ENCODE measurements around the gene MST1R. TPM values are rescaled to one million over a fixed set of nuclear protein-coding genes. Genes with fewer than 3 reads are reported as not detected.
"Not testable (repeated sequence)": the region's sequence is repeated elsewhere in the genome, so short reads cannot be mapped to it uniquely, and the experiment has no call there.

The MST1R gene
- total RNA-seq, 4 donors from 2014 or later, result 29.7 to 62.5 (median 48.8) TPM

- intact Hi-C loops (cut with DNase I; ENCODE audit: low total_unique reads), result no loop called here
- TF ChIP-seq CTCF (IDR thresholded peaks at IDR 0.05) (no peak), POLR2A (IDR thresholded peaks at IDR 0.05) (no peak)
These were observed 4.9 kb upstream of the MST1R start for GRCh38 chr3:49908373-49909199.

GRCh38 chr3:49906073-49906743 is 2.5 kb upstream of the MST1R start:
- DNase-seq (ENCODE audit: low spot score in 2 of 2), result no peak
- no peak overlapping the region for H3K4me3 ChIP-seq (ENCODE audit: low read depth, poor library complexity, severe bottlenecking)
- intact Hi-C loops (cut with DNase I; ENCODE audit: low total_unique reads), result no loop called here
- TF ChIP-seq CTCF (IDR thresholded peaks at IDR 0.05), result no peak
- no peak for TF ChIP-seq POLR2A (IDR thresholded peaks at IDR 0.05)
- WGBS, 2 donors, result 7 to 13% methylated on average over 15 of the region's 15 CpGs

More at GRCh38 chr3:49908373-49909199, 4.9 kb upstream of the MST1R start:
- WGBS, 2 donors, result 92 to 93% methylated on average over 12 to 14 of the region's 14 CpGs
- no peak overlapping the region for H3K4me3 ChIP-seq (ENCODE audit: low read depth, poor library complexity, severe bottlenecking)
- DNase-seq (ENCODE audit: low spot score in 2 of 2), result no peak

GRCh38 chr3:49904448-49904847 is 775 bp upstream of the MST1R start:
- DNase-seq (ENCODE audit: low spot score in 2 of 2); intact Hi-C loops (cut with DNase I; ENCODE audit: low total_unique reads); H3K4me3 ChIP-seq (ENCODE audit: low read depth, poor library complexity, severe bottlenecking): not testable (repeated sequence)
- 94 to 96% methylated on average over 13 of the region's 13 CpGs for WGBS, 2 donors

GRCh38 chr3:49902511-49903345 is 945 bp downstream of the MST1R start:
- H3K4me3 ChIP-seq (ENCODE audit: low read depth, poor library complexity, severe bottlenecking), result peak overlapping the region; percentile 9
- 53 to 76% methylated on average over 36 to 37 of the region's 44 CpGs for WGBS, 2 donors
- intact Hi-C loops (cut with DNase I; ENCODE audit: low total_unique reads), result no loop called here
- no peak for TF ChIP-seq POLR2A (IDR thresholded peaks at IDR 0.05)
- TF ChIP-seq CTCF (IDR thresholded peaks at IDR 0.05), result no peak
- DNase-seq (ENCODE audit: low spot score in 2 of 2), result no peak

- no peak overlapping the region for H3K4me3 ChIP-seq (ENCODE audit: low read depth, poor library complexity, severe bottlenecking)
- TF ChIP-seq POLR2A (IDR thresholded peaks at IDR 0.05) (no peak), CTCF (IDR thresholded peaks at IDR 0.05) (no peak)
- intact Hi-C loops (cut with DNase I; ENCODE audit: low total_unique reads), result no loop called here
- no peak for DNase-seq (ENCODE audit: low spot score in 2 of 2)
- WGBS, 2 donors, result 44 to 51% methylated on average over 11 of the region's 11 CpGs
These were observed 2.0 kb downstream of the MST1R start for GRCh38 chr3:49901366-49902339.

All from lower leg skin (tissue), 4 donors.